Measurements from ENCODE around the gene S100A16.

GRCh38 chr1:153609585-153609907 is 3.4 kb downstream of the S100A16 start:
- TF ChIP-seq CTCF (IDR thresholded peaks at IDR 0.05; ENCODE audit: low read depth, low read length) (no peak), POLR2A (IDR thresholded peaks at IDR 0.05; ENCODE audit: extremely low read depth, insufficient read length) (no peak)
